ENCODE results near the gene NRL. TPM values are rescaled to one million over a fixed set of nuclear protein-coding genes. Genes with fewer than 3 reads are reported as not detected.

The NRL gene
- total RNA-seq, 1 experiment from 2014 or later: 2.5 TPM

DNA sequence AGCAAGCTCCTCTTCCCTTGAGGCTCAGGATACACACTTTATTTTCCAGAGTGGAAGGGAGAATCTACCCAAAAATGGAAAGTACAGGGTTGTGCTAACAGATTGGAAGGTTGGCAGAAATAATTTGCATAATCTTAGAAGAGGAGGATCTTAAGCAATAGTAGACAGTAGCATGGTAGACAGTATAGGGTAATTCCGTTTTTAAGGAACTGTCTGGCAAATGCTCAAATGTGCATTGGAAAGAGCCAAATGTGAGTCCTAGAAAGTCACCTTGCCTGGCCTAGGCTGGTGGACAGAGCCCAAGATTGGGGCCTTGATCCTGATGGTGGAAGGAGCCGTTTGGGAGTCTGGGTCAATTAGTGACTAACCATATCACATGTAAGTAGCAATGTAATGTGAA, 76.1 kb downstream of the NRL start:
- Histone ChIP-seq H3K9ac (ENCODE audit: extremely low read depth, insufficient read length, low read length) (no peak overlapping the region), H3K27me3 (ENCODE audit: insufficient read depth, low read length) (no peaks in the 10 kb centered on the region), H3K4me2 (ENCODE audit: insufficient read depth, insufficient read length, low read length) (no peak overlapping the region), H3K27ac (ENCODE audit: insufficient read length, low read depth, low read length) (no peak overlapping the region), H3K23me2 (ENCODE audit: insufficient read length, low read depth, low read length, poor library complexity, severe bottlenecking) (peaks cover 5% of the 10 kb centered on the region), H4K5ac (ENCODE audit: insufficient read length, low read depth, low read length) (no peak overlapping the region), H3K4me1 (ENCODE audit: insufficient read depth, low read length) (no peaks in the 10 kb centered on the region), H2AFZ (ENCODE audit: low read length) (no peak overlapping the region), H2BK120ac (ENCODE audit: low read depth, low read length, poor library complexity, severe bottlenecking) (no peak overlapping the region), H4K91ac (ENCODE audit: insufficient read length, low read depth, low read length) (no peak overlapping the region), H3T11ph (ENCODE audit: low read length) (no peak overlapping the region), H2AK5ac (ENCODE audit: insufficient read length, low read length) (no peak overlapping the region), H3K23ac (ENCODE audit: insufficient read length, low read depth, low read length) (no peak overlapping the region), H3K4ac (ENCODE audit: low read depth, low read length) (no peak overlapping the region), H2BK20ac (ENCODE audit: low read depth, low read length, poor library complexity, severe bottlenecking) (no peak overlapping the region), H3K9me3 (ENCODE audit: control insufficient read depth, low read depth, low read length) (no peaks in the 10 kb centered on the region), H4K8ac (replicated peaks; ENCODE audit: insufficient read length, low read depth, low read length) (no peak overlapping the region), H2BK12ac (ENCODE audit: insufficient read length, low read depth, low read length) (no peak overlapping the region), H3K79me2 (ENCODE audit: insufficient read depth, low read length) (no peaks in the 10 kb centered on the region), H2BK15ac (ENCODE audit: low read depth, low read length) (no peak overlapping the region), H3K56ac (ENCODE audit: insufficient read length, low read depth, low read length) (no peak overlapping the region), H2BK5ac (ENCODE audit: insufficient read length, low read length) (no peak overlapping the region), H3K14ac (ENCODE audit: insufficient read depth, low read length) (no peak overlapping the region), H3K79me1 (ENCODE audit: insufficient read depth, low read depth, low read length, poor library complexity, severe bottlenecking) (no peaks in the 10 kb centered on the region), H3K18ac (ENCODE audit: insufficient read length, low read depth, low read length) (no peak overlapping the region), H4K20me1 (ENCODE audit: control insufficient read depth, insufficient read depth, insufficient read length) (no peaks in the 10 kb centered on the region)
- no peak for TF ChIP-seq CTCF (conservative IDR thresholded peaks at IDR 0.05)
- Mint-ChIP-seq H3K27ac (no peak overlapping the region), H3K4me3 (no peak overlapping the region), H3K4me1 (peaks cover 13 to 19% of the 10 kb centered on the region in 2 experiments), H3K27me3 (ENCODE audit: low read depth) (peaks cover 15% of the 10 kb centered on the region), H3K9me3 (peaks cover 0 to 5% of the 10 kb centered on the region in 2 experiments; a peak in 3 of 5 replicates), H3K36me3 (ENCODE audit: insufficient read depth in 1 of 3, low read depth in 3 of 3) (no peaks in the 10 kb centered on the region)
- no peak for DNase-seq
- no CpG with 5 or more reads among the region's 2 CpGs for WGBS (ENCODE audit: extremely low coverage, insufficient read length, low lambda C conversion rate)

Data from H9 (cell line).